ENCODE measurements around the gene RGS19.

DNA sequence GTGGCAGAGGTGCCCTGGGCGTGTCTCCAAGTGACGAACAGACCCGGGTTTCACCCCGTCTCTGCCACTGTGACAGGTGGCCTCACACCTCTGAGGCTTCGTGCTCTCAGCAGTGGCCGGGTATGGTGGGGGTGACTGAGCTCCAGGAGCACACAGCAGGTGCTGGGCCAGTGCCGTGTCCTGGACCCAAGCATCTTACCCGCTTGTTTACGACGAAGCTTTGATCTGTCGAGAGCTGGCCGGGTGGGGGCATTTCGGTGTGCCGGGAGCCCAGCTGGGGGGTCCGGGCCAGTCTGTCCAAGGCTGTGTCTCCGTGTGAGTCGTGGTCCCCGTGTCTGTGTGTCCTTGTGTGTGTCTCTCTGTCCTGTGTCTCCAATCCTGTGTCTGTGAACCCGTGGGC is 12.0 kb upstream of the RGS19 start:
- TF ChIP-seq, protein P1, sequence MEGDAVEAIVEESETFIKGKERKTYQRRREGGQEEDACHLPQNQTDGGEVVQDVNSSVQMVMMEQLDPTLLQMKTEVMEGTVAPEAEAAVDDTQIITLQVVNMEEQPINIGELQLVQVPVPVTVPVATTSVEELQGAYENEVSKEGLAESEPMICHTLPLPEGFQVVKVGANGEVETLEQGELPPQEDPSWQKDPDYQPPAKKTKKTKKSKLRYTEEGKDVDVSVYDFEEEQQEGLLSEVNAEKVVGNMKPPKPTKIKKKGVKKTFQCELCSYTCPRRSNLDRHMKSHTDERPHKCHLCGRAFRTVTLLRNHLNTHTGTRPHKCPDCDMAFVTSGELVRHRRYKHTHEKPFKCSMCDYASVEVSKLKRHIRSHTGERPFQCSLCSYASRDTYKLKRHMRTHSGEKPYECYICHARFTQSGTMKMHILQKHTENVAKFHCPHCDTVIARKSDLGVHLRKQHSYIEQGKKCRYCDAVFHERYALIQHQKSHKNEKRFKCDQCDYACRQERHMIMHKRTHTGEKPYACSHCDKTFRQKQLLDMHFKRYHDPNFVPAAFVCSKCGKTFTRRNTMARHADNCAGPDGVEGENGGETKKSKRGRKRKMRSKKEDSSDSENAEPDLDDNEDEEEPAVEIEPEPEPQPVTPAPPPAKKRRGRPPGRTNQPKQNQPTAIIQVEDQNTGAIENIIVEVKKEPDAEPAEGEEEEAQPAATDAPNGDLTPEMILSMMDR (IDR thresholded peaks at IDR 0.05) = no peak
- TF ChIP-seq POLR2A (IDR thresholded peaks at IDR 0.05) = no peak
